ENCODE results near the gene MYH9. TPM values are rescaled to one million over a fixed set of nuclear protein-coding genes. Genes with fewer than 3 reads are reported as not detected.

The MYH9 gene
- total RNA-seq, 1 experiment from 2014 or later = 323 TPM

DNA sequence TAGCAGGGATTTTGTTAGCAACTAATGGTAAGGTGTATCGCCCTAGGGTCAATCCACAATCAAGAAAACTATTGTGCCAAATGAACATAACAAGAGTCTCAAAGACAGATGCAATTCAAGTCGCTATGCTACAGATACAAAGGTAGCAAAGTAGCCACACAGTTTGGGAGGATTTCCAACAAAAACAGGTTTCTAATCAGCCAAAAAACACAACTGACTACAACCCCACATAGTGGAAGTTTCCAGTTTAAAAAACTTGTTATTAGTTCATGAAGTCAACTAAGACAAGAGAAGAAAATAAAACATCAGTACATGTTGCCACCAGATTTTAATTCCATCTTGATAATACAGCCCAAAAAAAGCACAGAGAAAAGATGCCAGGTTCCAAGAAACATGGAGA, 38.0 kb downstream of the MYH9 start:
- ChIA-PET POLR2A (ENCODE audit: low non-redundant PET) (no interaction called here), CTCF (no interaction called here)
- H3K4me3 ChIP-seq (ENCODE audit: low read depth, low read length, poor library complexity, severe bottlenecking) = no peak overlapping the region
- H3K27me3 ChIP-seq (replicated peaks; ENCODE audit: insufficient read depth, low read depth, low read length, poor library complexity) = no peaks in the 10 kb centered on the region
- no peak for DNase-seq (ENCODE audit: low spot score)
- no peaks in the 10 kb centered on the region for H3K9me3 ChIP-seq (ENCODE audit: low read depth, low read length, poor library complexity, severe bottlenecking)
- TF ChIP-seq, protein P1, sequence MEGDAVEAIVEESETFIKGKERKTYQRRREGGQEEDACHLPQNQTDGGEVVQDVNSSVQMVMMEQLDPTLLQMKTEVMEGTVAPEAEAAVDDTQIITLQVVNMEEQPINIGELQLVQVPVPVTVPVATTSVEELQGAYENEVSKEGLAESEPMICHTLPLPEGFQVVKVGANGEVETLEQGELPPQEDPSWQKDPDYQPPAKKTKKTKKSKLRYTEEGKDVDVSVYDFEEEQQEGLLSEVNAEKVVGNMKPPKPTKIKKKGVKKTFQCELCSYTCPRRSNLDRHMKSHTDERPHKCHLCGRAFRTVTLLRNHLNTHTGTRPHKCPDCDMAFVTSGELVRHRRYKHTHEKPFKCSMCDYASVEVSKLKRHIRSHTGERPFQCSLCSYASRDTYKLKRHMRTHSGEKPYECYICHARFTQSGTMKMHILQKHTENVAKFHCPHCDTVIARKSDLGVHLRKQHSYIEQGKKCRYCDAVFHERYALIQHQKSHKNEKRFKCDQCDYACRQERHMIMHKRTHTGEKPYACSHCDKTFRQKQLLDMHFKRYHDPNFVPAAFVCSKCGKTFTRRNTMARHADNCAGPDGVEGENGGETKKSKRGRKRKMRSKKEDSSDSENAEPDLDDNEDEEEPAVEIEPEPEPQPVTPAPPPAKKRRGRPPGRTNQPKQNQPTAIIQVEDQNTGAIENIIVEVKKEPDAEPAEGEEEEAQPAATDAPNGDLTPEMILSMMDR (conservative IDR thresholded peaks at IDR 0.05; ENCODE audit: low read depth, low read length) = no peak
- no peak for TF ChIP-seq EZH2 (IDR thresholded peaks at IDR 0.05; ENCODE audit: borderline replicate concordance, low read depth, low read length, poor library complexity, severe bottlenecking)
- peaks cover 4% of the 10 kb centered on the region for H3K4me1 ChIP-seq (ENCODE audit: insufficient read depth, low read length, poor library complexity, severe bottlenecking)
- BruUV-seq (replicated peaks) = no TSS peak
- H3K27ac ChIP-seq (ENCODE audit: low read depth, low read length, poor library complexity, severe bottlenecking) = no peak overlapping the region
- H3K36me3 ChIP-seq (ENCODE audit: insufficient read depth, low read length, poor library complexity, severe bottlenecking) = peaks cover 6% of the 10 kb centered on the region
- intact Hi-C loops (cut with micrococcal nuclease; ENCODE audit: unreplicated experiment) = no loop called here

DNA sequence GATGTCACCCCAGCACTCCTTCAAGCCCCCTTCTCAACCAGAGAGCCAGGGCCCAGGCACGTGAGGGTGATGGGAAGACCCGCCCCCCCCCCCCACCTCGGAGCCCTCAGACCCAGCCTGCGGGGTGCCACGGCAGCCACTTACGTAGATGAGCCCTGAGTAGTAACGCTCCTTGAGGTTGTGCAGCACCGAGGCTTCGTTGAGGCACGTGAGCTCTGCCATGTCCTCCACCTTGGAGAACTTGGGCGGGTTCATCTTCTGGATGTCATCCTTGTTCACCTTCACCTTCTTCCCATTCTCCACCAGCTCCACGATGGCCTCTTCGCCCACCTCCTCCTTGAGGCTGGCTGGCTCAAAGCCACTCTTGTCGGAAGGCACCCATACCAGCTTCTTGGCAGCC, 39.0 kb downstream of the MYH9 start:
- ChIA-PET POLR2A (ENCODE audit: low non-redundant PET) (interaction anchor here (0.6 kb wide), 2 partner anchors 17 to 133 kb away, joined by 5 to 10 read pairs; partner anchors contain the start of gene TXN2), CTCF (no interaction called here)
- Histone ChIP-seq H3K36me3 (ENCODE audit: insufficient read depth, low read length, poor library complexity, severe bottlenecking) (peaks cover 6% of the 10 kb centered on the region), H3K4me1 (ENCODE audit: insufficient read depth, low read length, poor library complexity, severe bottlenecking) (peaks cover 3% of the 10 kb centered on the region), H3K27me3 (replicated peaks; ENCODE audit: insufficient read depth, low read depth, low read length, poor library complexity) (no peaks in the 10 kb centered on the region), H3K9me3 (ENCODE audit: low read depth, low read length, poor library complexity, severe bottlenecking) (no peaks in the 10 kb centered on the region), H3K4me3 (ENCODE audit: low read depth, low read length, poor library complexity, severe bottlenecking) (no peak overlapping the region), H3K27ac (ENCODE audit: low read depth, low read length, poor library complexity, severe bottlenecking) (no peak overlapping the region)
- DNase-seq (ENCODE audit: low spot score) = no peak
- TF ChIP-seq, protein P1 (conservative IDR thresholded peaks at IDR 0.05; ENCODE audit: low read depth, low read length) = no peak
- no peak for TF ChIP-seq EZH2 (IDR thresholded peaks at IDR 0.05; ENCODE audit: borderline replicate concordance, low read depth, low read length, poor library complexity, severe bottlenecking)
- BruUV-seq (replicated peaks) = no TSS peak
- intact Hi-C loops (cut with micrococcal nuclease; ENCODE audit: unreplicated experiment) = no loop called here

DNA sequence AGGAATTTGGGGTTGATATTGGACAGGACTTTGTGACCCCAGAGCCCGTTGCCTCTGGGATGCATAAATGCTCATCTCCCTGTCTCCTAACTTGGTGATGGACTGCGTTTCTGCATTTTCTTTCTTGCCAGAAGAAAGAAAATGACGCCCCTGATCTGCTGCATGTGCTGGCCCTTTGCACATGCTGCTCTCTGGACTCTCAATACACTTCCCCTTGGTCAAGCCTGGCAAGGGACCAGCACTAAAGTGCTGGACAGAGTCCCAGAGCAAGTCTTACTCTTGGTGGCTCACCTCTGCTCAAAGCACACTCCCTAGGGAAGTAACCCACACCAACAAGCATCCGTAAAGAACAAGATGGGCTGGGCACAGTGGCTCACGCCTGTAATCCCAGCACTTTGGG, 40.7 kb downstream of the MYH9 start:
- no TSS peak for BruUV-seq (replicated peaks)
- ChIA-PET CTCF (no interaction called here), POLR2A (ENCODE audit: low non-redundant PET) (no interaction called here)
- no peak overlapping the region for H3K27ac ChIP-seq (ENCODE audit: low read depth, low read length, poor library complexity, severe bottlenecking)
- peaks cover 3% of the 10 kb centered on the region for H3K4me1 ChIP-seq (ENCODE audit: insufficient read depth, low read length, poor library complexity, severe bottlenecking)
- H3K9me3 ChIP-seq (ENCODE audit: low read depth, low read length, poor library complexity, severe bottlenecking) = no peaks in the 10 kb centered on the region
- intact Hi-C loops (cut with micrococcal nuclease; ENCODE audit: unreplicated experiment) = no loop called here
- no peaks in the 10 kb centered on the region for H3K27me3 ChIP-seq (replicated peaks; ENCODE audit: insufficient read depth, low read depth, low read length, poor library complexity)
- no peak for DNase-seq (ENCODE audit: low spot score)
- H3K4me3 ChIP-seq (ENCODE audit: low read depth, low read length, poor library complexity, severe bottlenecking) = no peak overlapping the region
- peaks cover 6% of the 10 kb centered on the region for H3K36me3 ChIP-seq (ENCODE audit: insufficient read depth, low read length, poor library complexity, severe bottlenecking)
- TF ChIP-seq EZH2 (IDR thresholded peaks at IDR 0.05; ENCODE audit: borderline replicate concordance, low read depth, low read length, poor library complexity, severe bottlenecking) = no peak
- TF ChIP-seq, protein P1 (conservative IDR thresholded peaks at IDR 0.05; ENCODE audit: low read depth, low read length) = no peak

Measured in A673 (cell line).